GM23338 (cell line): ENCODE results near the gene MAP2K6. TPM values are rescaled to one million over a fixed set of nuclear protein-coding genes. Genes with fewer than 3 reads are reported as not detected.

Source experiments
- ATAC-seq: fragments of 200-7000 bp; cut with Tn5 transposase; 3 replicates; pipeline ENCODE4 v1.9.1; 2020
- DNase-seq: peaks from one replicate; pipeline ENCODE4 v3.0.0-alpha.2; 2015; ENCODE audit warnings: low spot score
- H2AFZ ChIP-seq: fragments of 200-600 bp; sonication (generic); 2 replicates; pipeline ENCODE4 v1.8.0; 2016; ENCODE audit warnings: antibody characterized with exemption, mild to moderate bottlenecking, moderate library complexity
- H3F3A ChIP-seq: fragments of 200-600 bp; sonication (generic); replicated peaks from 2 replicates; pipeline ENCODE4 v1.8.0; 2017; ENCODE audit warnings: antibody characterized with exemption, mixed run types, low read depth
- H3K27ac ChIP-seq: fragments of 200-600 bp; sonication (generic); 2 replicates; pipeline ENCODE4 v1.6.1; 2016; ENCODE audit warnings: low read depth
- H3K27me3 ChIP-seq: fragments of 200-600 bp; sonication (generic); 2 replicates; pipeline ENCODE4 v1.8.0; 2016; ENCODE audit warnings: mild to moderate bottlenecking, mixed run types, moderate library complexity; ENCODE audit not compliant: insufficient read depth
- H3K36me3 ChIP-seq: fragments of 200-600 bp; sonication (generic); 2 replicates; pipeline ENCODE4 v1.8.0; 2016; ENCODE audit warnings: mild to moderate bottlenecking; ENCODE audit not compliant: insufficient read depth
- H3K4me1 ChIP-seq: fragments of 200-600 bp; sonication (generic); 2 replicates; pipeline ENCODE4 v1.8.0; 2016; ENCODE audit warnings: mild to moderate bottlenecking, moderate library complexity; ENCODE audit not compliant: insufficient read depth
- H3K4me2 ChIP-seq: fragments of 200-600 bp; sonication (generic); 2 replicates; pipeline ENCODE4 v1.7.1; 2017; ENCODE audit warnings: mixed run types
- H3K4me3 ChIP-seq: fragments of 200-600 bp; sonication (generic); 2 replicates; pipeline ENCODE4 v1.6.1; 2016; ENCODE audit warnings: mixed run types
- H3K79me2 ChIP-seq: fragments of 200-600 bp; sonication (generic); replicated peaks from 2 replicates; pipeline ENCODE4 v1.8.0; 2017; ENCODE audit warnings: mild to moderate bottlenecking; ENCODE audit not compliant: insufficient read depth
- H3K9me2 ChIP-seq: fragments of 200-600 bp; sonication (generic); 2 replicates; pipeline ENCODE4 v1.8.0; 2017; ENCODE audit not compliant: insufficient read depth
- H4K20me1 ChIP-seq: fragments of 200-600 bp; sonication (generic); replicated peaks from 2 replicates; pipeline ENCODE4 v1.8.0; 2017; ENCODE audit warnings: mild to moderate bottlenecking; ENCODE audit not compliant: insufficient read depth
- H3K27ac Mint-ChIP-seq: 2 replicates; pipeline ENCODE4 v1.8.0; 2020; ENCODE audit warnings: inconsistent platforms, mild to moderate bottlenecking, moderate library complexity, mixed read lengths
- H3K27me3 Mint-ChIP-seq: 3 replicates; pipeline ENCODE4 v1.8.0; 2022; ENCODE audit warnings: low read depth, mild to moderate bottlenecking, moderate library complexity, mixed read lengths, inconsistent platforms; ENCODE audit not compliant: insufficient read depth, poor library complexity
- H3K36me3 Mint-ChIP-seq: 3 replicates; pipeline ENCODE4 v1.8.0; 2021; ENCODE audit warnings: low read depth, mild to moderate bottlenecking, inconsistent platforms, moderate library complexity, mixed read lengths
- H3K4me1 Mint-ChIP-seq: 3 replicates; pipeline ENCODE4 v1.8.0; 2020; ENCODE audit warnings: mild to moderate bottlenecking, inconsistent platforms, mixed read lengths
- H3K4me3 Mint-ChIP-seq: 3 replicates; pipeline ENCODE4 v1.8.0; 2021; ENCODE audit warnings: moderate library complexity, mild to moderate bottlenecking, inconsistent platforms, mixed read lengths
- H3K9me3 Mint-ChIP-seq: 3 replicates; pipeline ENCODE4 v1.8.0; 2020; ENCODE audit warnings: moderate library complexity, mild to moderate bottlenecking, inconsistent platforms, mixed read lengths
- CREB1 ChIP-seq: fragments of 250-450 bp; sonication (Bioruptor Pico); IDR thresholded peaks from 2 replicates; pipeline ENCODE4 v1.5.0; 2020; ENCODE audit warnings: low read depth, mild to moderate bottlenecking, moderate library complexity
- EZH2 ChIP-seq: fragments of 200-600 bp; sonication (generic); IDR thresholded peaks from one replicate; pipeline ENCODE4 v1.8.0; 2017; ENCODE audit warnings: antibody characterized with exemption, mild to moderate bottlenecking, low read depth; ENCODE audit not compliant: unreplicated experiment
- EZH2phosphoT487 ChIP-seq: fragments of 200-600 bp; sonication (generic); IDR thresholded peaks from one replicate; pipeline ENCODE4 v1.8.1; 2018; ENCODE audit warnings: antibody characterized with exemption; ENCODE audit not compliant: unreplicated experiment
- JUNB ChIP-seq: IDR thresholded peaks from one replicate; pipeline ENCODE4 v1.6.1; 2016; ENCODE audit warnings: antibody characterized with exemption; ENCODE audit not compliant: unreplicated experiment
- NANOG ChIP-seq: IDR thresholded peaks from 2 replicates; pipeline ENCODE4 v1.6.1; 2016; ENCODE audit warnings: antibody characterized with exemption, borderline replicate concordance
- POLR2AphosphoS5 ChIP-seq: IDR thresholded peaks from 2 replicates; pipeline ENCODE4 v1.6.1; 2016; ENCODE audit warnings: antibody characterized with exemption, low read depth
- STAT1 ChIP-seq: IDR thresholded peaks from one replicate; pipeline ENCODE4 v1.6.1; 2016; ENCODE audit warnings: antibody characterized with exemption; ENCODE audit not compliant: unreplicated experiment
- ZNF114 ChIP-seq: fragments of 250-450 bp; sonication (Bioruptor Pico); IDR thresholded peaks from 2 replicates; pipeline ENCODE4 v1.5.0; 2020; ENCODE audit warnings: mild to moderate bottlenecking, moderate library complexity
- ZNF331 ChIP-seq: fragments of 250-450 bp; sonication (Bioruptor Pico); IDR thresholded peaks from 2 replicates; pipeline ENCODE4 v1.5.0; 2020; ENCODE audit warnings: low read depth, mild to moderate bottlenecking, moderate library complexity
- polyA plus RNA-seq: library from polyadenylated mRNA; unstranded; fragments of >200 nt; fragmentation: Nextera tagmentation; extraction: Ambion mirVana; gene quantifications from 2 replicates; pipeline ENCODE4 v1.2.1, GENCODE V29; 2016
- total RNA-seq: library from RNA; depleted of rRNA; stranded (reverse); fragments of >200 nt; shearing (Covaris generic); gene quantifications from 2 replicates; pipeline ENCODE4 v1.2.3, GENCODE V29; 2014
- TF ChIP-seq, protein P1 (sequence below), 2 experiments: fragments of 200-600 bp in 1 of 2; sonication (generic) in 1 of 2; conservative IDR thresholded peaks; 2 replicates each; pipeline versions ENCODE4 v1.5.1 to v1.6.1; 2016 to 2017; ENCODE audit warnings: antibody characterized with exemption in 2 of 2, low read depth in 2 of 2, mild to moderate bottlenecking in 2 of 2, moderate library complexity in 1 of 2
- TF ChIP-seq, protein P2 (sequence below): IDR thresholded peaks from one replicate; pipeline ENCODE4 v1.6.1; 2018; ENCODE audit warnings: antibody characterized with exemption; ENCODE audit not compliant: unreplicated experiment
- TF ChIP-seq, protein P3 (sequence below): IDR thresholded peaks from 2 replicates; pipeline ENCODE4 v1.6.1; 2016; ENCODE audit warnings: antibody characterized with exemption

MAP2K6 gene
- total and polyA plus RNA-seq, 2 experiments from 2014 or later: 26.3 to 31.1 TPM

- Mint-ChIP-seq H3K9me3 (no peaks in the 10 kb centered on the region), H3K36me3 (no peaks in the 10 kb centered on the region; the same call in 2 of the 3 replicates), H3K27ac (peak overlapping the region; percentile 71), H3K27me3 (peaks cover 7% of the 10 kb centered on the region), H3K4me3 (no peak overlapping the region), H3K4me1 (peaks cover 84% of the 10 kb centered on the region)
- Histone ChIP-seq H3K4me3 (0 out of 2 replicates have a peak overlapping the region, but pooled peaks have one; percentile 10), H3F3A (no peaks in the 10 kb centered on the region), H3K4me1 (peaks cover 80% of the 10 kb centered on the region), H3K36me3 (no peaks in the 10 kb centered on the region), H3K9me2 (no peaks in the 10 kb centered on the region), H3K79me2 (peaks cover 88% of the 10 kb centered on the region), H4K20me1 (no peaks in the 10 kb centered on the region), H3K4me2 (peak overlapping the region; percentile 50), H2AFZ (no peak overlapping the region), H3K27ac (peak overlapping the region; percentile 74; the same call in 1 of the 2 replicates), H3K27me3 (no peaks in the 10 kb centered on the region)
- DNase-seq: no peak
- TF ChIP-seq ZNF331 (no peak), EZH2phosphoT487 (no peak), JUNB (no peak), EZH2 (no peak), ZNF114 (no peak), NANOG (no peak), STAT1 (no peak), POLR2AphosphoS5 (no peak)
- TF ChIP-seq, protein P1, sequence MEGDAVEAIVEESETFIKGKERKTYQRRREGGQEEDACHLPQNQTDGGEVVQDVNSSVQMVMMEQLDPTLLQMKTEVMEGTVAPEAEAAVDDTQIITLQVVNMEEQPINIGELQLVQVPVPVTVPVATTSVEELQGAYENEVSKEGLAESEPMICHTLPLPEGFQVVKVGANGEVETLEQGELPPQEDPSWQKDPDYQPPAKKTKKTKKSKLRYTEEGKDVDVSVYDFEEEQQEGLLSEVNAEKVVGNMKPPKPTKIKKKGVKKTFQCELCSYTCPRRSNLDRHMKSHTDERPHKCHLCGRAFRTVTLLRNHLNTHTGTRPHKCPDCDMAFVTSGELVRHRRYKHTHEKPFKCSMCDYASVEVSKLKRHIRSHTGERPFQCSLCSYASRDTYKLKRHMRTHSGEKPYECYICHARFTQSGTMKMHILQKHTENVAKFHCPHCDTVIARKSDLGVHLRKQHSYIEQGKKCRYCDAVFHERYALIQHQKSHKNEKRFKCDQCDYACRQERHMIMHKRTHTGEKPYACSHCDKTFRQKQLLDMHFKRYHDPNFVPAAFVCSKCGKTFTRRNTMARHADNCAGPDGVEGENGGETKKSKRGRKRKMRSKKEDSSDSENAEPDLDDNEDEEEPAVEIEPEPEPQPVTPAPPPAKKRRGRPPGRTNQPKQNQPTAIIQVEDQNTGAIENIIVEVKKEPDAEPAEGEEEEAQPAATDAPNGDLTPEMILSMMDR (conservative IDR thresholded peaks at IDR 0.05; ENCODE audit: low read depth in 2 of 2): no peak
- no peak for ATAC-seq
Observed at GRCh38 chr17:69430488-69430887, 16.0 kb downstream of the MAP2K6 start.

- no peaks in the 10 kb centered on the region for H3K9me2 ChIP-seq
- Mint-ChIP-seq H3K27ac (peak overlapping the region; percentile 44; the same call in 1 of the 2 replicates), H3K4me1 (peaks cover 77% of the 10 kb centered on the region), H3K27me3 (peaks cover 5% of the 10 kb centered on the region), H3K4me3 (no peak overlapping the region), H3K36me3 (no peaks in the 10 kb centered on the region; the same call in 2 of the 3 replicates), H3K9me3 (no peaks in the 10 kb centered on the region)
- no peak overlapping the region for H3K4me3 ChIP-seq
- H3K4me2 ChIP-seq: 0 out of 2 replicates have a peak overlapping the region, but pooled peaks have one; percentile 59
- peaks cover 83% of the 10 kb centered on the region for H3K79me2 ChIP-seq
- H3K4me1 ChIP-seq: peaks cover 80% of the 10 kb centered on the region
- H3K27me3 ChIP-seq: no peaks in the 10 kb centered on the region
- H3K36me3 ChIP-seq: no peaks in the 10 kb centered on the region
- ATAC-seq (no peak), DNase-seq (no peak)
- H2AFZ ChIP-seq: no peak overlapping the region
- no peaks in the 10 kb centered on the region for H4K20me1 ChIP-seq
- no peaks in the 10 kb centered on the region for H3F3A ChIP-seq
- TF ChIP-seq, protein P2, sequence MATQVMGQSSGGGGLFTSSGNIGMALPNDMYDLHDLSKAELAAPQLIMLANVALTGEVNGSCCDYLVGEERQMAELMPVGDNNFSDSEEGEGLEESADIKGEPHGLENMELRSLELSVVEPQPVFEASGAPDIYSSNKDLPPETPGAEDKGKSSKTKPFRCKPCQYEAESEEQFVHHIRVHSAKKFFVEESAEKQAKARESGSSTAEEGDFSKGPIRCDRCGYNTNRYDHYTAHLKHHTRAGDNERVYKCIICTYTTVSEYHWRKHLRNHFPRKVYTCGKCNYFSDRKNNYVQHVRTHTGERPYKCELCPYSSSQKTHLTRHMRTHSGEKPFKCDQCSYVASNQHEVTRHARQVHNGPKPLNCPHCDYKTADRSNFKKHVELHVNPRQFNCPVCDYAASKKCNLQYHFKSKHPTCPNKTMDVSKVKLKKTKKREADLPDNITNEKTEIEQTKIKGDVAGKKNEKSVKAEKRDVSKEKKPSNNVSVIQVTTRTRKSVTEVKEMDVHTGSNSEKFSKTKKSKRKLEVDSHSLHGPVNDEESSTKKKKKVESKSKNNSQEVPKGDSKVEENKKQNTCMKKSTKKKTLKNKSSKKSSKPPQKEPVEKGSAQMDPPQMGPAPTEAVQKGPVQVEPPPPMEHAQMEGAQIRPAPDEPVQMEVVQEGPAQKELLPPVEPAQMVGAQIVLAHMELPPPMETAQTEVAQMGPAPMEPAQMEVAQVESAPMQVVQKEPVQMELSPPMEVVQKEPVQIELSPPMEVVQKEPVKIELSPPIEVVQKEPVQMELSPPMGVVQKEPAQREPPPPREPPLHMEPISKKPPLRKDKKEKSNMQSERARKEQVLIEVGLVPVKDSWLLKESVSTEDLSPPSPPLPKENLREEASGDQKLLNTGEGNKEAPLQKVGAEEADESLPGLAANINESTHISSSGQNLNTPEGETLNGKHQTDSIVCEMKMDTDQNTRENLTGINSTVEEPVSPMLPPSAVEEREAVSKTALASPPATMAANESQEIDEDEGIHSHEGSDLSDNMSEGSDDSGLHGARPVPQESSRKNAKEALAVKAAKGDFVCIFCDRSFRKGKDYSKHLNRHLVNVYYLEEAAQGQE: no peak
- TF ChIP-seq CREB1 (no peak), EZH2phosphoT487 (no peak)
- TF ChIP-seq, protein P1 (conservative IDR thresholded peaks at IDR 0.05; ENCODE audit: low read depth in 2 of 2): peak in 1 of 2 experiments; percentile 64; a peak in 2 of 4 replicates
- TF ChIP-seq, protein P3, sequence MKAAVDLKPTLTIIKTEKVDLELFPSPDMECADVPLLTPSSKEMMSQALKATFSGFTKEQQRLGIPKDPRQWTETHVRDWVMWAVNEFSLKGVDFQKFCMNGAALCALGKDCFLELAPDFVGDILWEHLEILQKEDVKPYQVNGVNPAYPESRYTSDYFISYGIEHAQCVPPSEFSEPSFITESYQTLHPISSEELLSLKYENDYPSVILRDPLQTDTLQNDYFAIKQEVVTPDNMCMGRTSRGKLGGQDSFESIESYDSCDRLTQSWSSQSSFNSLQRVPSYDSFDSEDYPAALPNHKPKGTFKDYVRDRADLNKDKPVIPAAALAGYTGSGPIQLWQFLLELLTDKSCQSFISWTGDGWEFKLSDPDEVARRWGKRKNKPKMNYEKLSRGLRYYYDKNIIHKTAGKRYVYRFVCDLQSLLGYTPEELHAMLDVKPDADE: no peak
- H3K27ac ChIP-seq: no peak overlapping the region
Observed at GRCh38 chr17:69431835-69432234, 17.3 kb downstream of the MAP2K6 start.
